ENCODE data around the gene ABCB6. TPM values are rescaled to one million over a fixed set of nuclear protein-coding genes. Genes with fewer than 3 reads are reported as not detected.

The ABCB6 gene
- total RNA-seq, 2 donors from 2014 or later = 31.9 to 32.1 TPM

DNA sequence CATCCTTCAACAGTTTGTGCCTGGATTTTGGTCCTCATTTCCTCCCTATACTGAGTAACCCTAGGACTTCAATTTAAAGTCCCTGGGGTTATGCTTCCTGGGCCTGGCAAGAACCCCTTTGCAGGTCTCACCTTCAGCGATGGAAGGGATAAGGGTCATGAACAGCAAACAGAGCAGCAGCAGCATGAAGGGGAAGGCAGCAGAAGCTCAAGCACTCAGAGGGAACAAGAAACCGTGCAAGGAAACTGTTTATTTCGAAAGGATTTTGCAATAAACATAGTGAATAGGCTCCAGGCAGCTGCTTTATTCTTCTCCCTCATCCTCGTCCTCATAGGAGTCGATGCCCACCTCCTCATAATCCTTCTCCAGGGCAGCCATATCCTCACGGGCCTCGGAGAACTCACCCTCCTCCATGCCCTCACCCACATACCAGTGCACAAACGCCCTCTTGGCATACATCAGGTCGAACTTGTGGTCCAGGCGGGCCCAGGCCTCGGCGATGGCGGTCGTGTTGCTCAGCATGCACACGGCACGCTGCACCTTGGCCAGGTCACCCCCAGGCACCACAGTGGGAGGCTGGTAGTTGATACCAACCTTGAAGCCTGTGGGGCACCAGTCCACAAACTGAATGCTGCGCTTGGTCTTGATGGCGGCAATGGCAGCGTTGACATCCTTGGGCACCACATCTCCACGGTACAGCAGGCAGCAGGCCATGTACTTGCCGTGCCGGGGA is 31.5 kb upstream of the ABCB6 start:
- no peaks in the 10 kb centered on the region for H3K36me3 ChIP-seq
- TF ChIP-seq POLR2A (IDR thresholded peaks at IDR 0.05) (no peak), POLR2AphosphoS5 (IDR thresholded peaks at IDR 0.05) (no peak)
- TF ChIP-seq, protein P1, sequence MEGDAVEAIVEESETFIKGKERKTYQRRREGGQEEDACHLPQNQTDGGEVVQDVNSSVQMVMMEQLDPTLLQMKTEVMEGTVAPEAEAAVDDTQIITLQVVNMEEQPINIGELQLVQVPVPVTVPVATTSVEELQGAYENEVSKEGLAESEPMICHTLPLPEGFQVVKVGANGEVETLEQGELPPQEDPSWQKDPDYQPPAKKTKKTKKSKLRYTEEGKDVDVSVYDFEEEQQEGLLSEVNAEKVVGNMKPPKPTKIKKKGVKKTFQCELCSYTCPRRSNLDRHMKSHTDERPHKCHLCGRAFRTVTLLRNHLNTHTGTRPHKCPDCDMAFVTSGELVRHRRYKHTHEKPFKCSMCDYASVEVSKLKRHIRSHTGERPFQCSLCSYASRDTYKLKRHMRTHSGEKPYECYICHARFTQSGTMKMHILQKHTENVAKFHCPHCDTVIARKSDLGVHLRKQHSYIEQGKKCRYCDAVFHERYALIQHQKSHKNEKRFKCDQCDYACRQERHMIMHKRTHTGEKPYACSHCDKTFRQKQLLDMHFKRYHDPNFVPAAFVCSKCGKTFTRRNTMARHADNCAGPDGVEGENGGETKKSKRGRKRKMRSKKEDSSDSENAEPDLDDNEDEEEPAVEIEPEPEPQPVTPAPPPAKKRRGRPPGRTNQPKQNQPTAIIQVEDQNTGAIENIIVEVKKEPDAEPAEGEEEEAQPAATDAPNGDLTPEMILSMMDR (IDR thresholded peaks at IDR 0.05) = no peak
- no peak overlapping the region for H3K4me3 ChIP-seq
- no peaks in the 10 kb centered on the region for H3K27me3 ChIP-seq (replicated peaks; ENCODE audit: insufficient read depth)
- no peaks in the 10 kb centered on the region for H3K9me3 ChIP-seq
- DNase-seq (ENCODE audit: low spot score) = no peak
- WGBS = 60% methylated on average over 22 of the region's 22 CpGs
- intact Hi-C loops (cut with DNase I) = no loop called here
- H3K4me1 ChIP-seq (replicated peaks) = peaks cover 29% of the 10 kb centered on the region
- H3K27ac ChIP-seq = peak overlapping the region; percentile 86 to 94

DNA sequence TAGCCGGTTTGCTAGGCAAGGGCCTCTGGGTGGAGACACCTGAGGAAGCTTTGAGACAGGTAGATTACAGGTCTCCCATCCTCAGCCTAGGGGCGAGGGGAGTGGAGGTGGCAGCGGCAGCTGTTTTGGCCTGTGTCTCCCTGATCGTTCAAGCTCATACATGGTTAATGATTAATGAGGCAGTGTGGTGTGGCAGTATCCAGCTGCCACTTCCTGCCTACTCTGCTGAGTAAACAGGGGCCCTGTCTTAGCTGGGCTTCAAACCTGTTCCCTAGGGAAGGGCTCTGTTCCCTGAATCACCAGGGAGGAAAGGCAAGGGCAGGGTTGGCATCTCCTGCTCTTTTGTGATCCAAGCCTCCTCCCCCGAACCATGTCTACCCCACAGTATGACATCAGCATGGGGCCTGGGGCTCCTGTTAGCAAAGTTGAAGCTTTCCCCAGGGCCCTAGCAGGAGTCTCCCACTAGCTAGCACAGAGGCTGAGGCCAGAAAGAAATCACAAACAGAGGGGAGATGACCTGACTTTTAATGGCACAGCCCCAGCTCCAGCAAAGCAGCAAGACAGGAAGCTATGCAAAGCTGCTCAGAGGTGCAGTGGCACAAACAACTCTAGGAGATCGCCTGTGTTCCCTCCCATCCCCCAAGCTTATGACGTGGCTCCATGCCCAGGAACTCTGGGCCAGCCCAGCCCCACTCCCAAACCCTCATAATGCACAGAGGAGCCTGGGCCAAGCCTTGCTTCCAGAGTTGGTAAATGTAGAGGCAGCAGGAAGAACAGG is 30.6 kb upstream of the ABCB6 start:
- no peaks in the 10 kb centered on the region for H3K9me3 ChIP-seq
- intact Hi-C loops (cut with DNase I) = no loop called here
- H3K4me1 ChIP-seq (replicated peaks) = peaks cover 29% of the 10 kb centered on the region

DNA sequence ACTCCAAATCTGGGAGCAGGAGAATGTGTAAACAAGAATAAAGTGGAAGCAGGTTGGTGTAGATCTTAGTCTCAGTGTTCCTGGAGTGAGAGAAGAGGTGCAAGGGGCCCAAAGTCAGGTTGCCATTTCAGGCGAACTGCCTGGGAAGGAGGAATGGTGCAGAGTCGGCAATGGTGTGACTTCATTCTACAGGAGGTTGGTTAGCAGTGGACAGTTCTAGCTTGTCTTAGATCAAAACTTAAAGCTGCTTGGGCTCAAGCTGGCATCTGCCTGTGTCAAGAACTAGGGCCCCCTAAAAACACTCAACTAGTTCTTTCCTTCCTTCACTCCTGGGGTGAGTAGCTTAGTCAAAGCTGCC is 30.1 kb upstream of the ABCB6 start:
- Histone ChIP-seq H3K36me3 (no peaks in the 10 kb centered on the region), H3K4me1 (replicated peaks) (peaks cover 29% of the 10 kb centered on the region), H3K27me3 (replicated peaks; ENCODE audit: insufficient read depth) (no peaks in the 10 kb centered on the region), H3K27ac (peak overlapping the region; percentile 86 to 94), H3K9me3 (no peaks in the 10 kb centered on the region), H3K4me3 (no peak overlapping the region)
- intact Hi-C loops (cut with DNase I) = no loop called here
- no peak for DNase-seq (ENCODE audit: low spot score)
- TF ChIP-seq POLR2AphosphoS5 (IDR thresholded peaks at IDR 0.05) (no peak), POLR2A (IDR thresholded peaks at IDR 0.05) (no peak)
- TF ChIP-seq, protein P1 (IDR thresholded peaks at IDR 0.05) = no peak
- 40% methylated on average over 2 of the region's 2 CpGs for WGBS

More for the DNA sequence above, 30.6 kb upstream of the ABCB6 start:
- H3K36me3 ChIP-seq = no peaks in the 10 kb centered on the region
- peak overlapping the region; percentile 86 to 94 for H3K27ac ChIP-seq
- TF ChIP-seq POLR2A (IDR thresholded peaks at IDR 0.05) (peak; percentile 58), POLR2AphosphoS5 (IDR thresholded peaks at IDR 0.05) (peak; percentile 94)
- TF ChIP-seq, protein P1 (IDR thresholded peaks at IDR 0.05) = no peak
- H3K27me3 ChIP-seq (replicated peaks; ENCODE audit: insufficient read depth) = no peaks in the 10 kb centered on the region
- 13% methylated on average over 7 of the region's 7 CpGs for WGBS
- no peak overlapping the region for H3K4me3 ChIP-seq
- peak; percentile 95 for DNase-seq (ENCODE audit: low spot score)

GRCh38 chr2:219247678-219248642 is 29.2 kb upstream of the ABCB6 start:
- Histone ChIP-seq H3K27me3 (replicated peaks; ENCODE audit: insufficient read depth) (no peaks in the 10 kb centered on the region), H3K4me3 (no peak overlapping the region), H3K9me3 (no peaks in the 10 kb centered on the region), H3K4me1 (replicated peaks) (peaks cover 29% of the 10 kb centered on the region), H3K36me3 (no peaks in the 10 kb centered on the region), H3K27ac (peak overlapping the region; percentile 86 to 94)
- TF ChIP-seq POLR2A (IDR thresholded peaks at IDR 0.05) = no peak
- TF ChIP-seq, protein P1 (IDR thresholded peaks at IDR 0.05) = no peak
- TF ChIP-seq POLR2AphosphoS5 (IDR thresholded peaks at IDR 0.05) = no peak
- DNase-seq (ENCODE audit: low spot score) = no peak
- intact Hi-C loops (cut with DNase I) = no loop called here
- whole genome bisulfite sequencing = 86% methylated on average over 17 of the region's 17 CpGs
